HG02610 (cell line): Measurements from ENCODE around the gene BRD4.
A peak's percentile ranks its signal among the peaks of the same experiment; 100 is the strongest.
"Not testable (repeated sequence)": the region's sequence is repeated elsewhere in the genome, so short reads cannot be mapped to it uniquely, and the experiment has no call there.

Experiments
- ATAC-seq: cut with Tn5 transposase; IDR thresholded peaks from one replicate; pipeline ENCODE4 v1.9.1; 2021; ENCODE audit warnings: mild to moderate bottlenecking, moderate library complexity; ENCODE audit not compliant: unreplicated experiment

Gene BRD4

DNA sequence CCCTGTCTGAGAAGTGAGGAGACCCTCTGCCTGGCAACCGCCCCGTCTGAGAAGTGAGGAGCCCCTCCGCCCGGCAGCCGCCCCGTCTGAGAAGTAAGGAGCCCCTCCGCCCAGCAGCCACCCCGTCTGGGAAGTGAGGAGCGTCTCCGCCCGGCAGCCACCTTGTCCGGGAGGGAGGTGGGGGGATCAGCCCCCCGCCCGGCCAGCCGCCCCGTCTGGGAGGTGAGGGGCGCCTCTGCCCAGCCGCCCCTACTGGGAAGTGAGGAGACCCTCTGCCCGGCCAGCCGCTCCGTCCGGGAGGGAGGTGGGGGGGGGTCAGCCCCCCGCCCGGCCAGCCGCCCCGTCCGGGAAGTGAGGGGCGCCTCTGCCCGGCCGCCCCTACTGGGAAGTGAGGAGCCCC lies 30.7 kb upstream of the BRD4 start:
- ATAC-seq = not testable (repeated sequence)

- ATAC-seq = not testable (repeated sequence)
Observed at GRCh38 chr19:15360015-15360414, 27.7 kb upstream of the BRD4 start.

- ATAC-seq = no peak
Observed at GRCh38 chr19:15358918-15359317, 26.6 kb upstream of the BRD4 start.

GRCh38 chr19:15357906-15358305 lies 25.6 kb upstream of the BRD4 start:
- ATAC-seq = no peak

- no peak for ATAC-seq
Observed at GRCh38 chr19:15354566-15355296, 22.4 kb upstream of the BRD4 start.

DNA sequence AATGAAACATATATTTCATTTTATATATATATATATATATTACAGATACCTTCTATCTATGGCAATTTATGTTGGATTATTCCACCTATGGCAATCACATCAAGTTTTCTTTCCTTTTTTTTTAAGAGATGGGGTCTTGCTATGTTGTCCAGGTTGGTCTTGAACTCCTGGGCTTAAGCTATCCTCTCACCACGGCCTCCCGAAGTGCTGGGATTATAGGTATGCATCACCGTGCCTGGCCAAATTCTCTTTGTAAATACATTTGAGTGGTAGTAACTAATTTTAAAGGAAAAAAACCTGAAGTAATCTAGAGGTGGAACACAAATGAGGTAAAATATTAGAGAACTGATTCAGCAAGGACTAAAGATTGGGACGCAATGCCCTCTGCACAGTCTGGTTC lies 21.6 kb upstream of the BRD4 start:
- ATAC-seq = no peak

GRCh38 chr19:15352535-15352934 lies 20.2 kb upstream of the BRD4 start:
- not testable (repeated sequence) for ATAC-seq

DNA sequence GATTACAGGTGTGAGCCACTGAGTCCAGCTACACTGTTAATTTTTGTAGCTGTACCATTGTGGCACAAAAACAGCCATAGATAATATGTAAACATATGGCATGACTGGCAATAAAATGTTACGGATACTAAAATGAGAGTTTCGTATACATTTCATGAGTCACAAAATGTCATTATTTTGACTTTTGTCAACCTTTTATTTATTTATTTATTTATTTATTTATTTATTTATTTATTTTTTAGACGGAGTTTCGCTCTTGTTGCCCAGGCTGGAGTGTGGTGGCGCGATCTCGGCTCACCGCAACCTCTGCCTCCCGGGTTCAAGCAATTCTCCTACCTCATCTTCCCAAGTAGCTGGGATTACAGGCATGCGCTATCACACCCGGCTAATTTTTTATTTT lies 9.0 kb upstream of the BRD4 start:
- ATAC-seq = not testable (repeated sequence)

DNA sequence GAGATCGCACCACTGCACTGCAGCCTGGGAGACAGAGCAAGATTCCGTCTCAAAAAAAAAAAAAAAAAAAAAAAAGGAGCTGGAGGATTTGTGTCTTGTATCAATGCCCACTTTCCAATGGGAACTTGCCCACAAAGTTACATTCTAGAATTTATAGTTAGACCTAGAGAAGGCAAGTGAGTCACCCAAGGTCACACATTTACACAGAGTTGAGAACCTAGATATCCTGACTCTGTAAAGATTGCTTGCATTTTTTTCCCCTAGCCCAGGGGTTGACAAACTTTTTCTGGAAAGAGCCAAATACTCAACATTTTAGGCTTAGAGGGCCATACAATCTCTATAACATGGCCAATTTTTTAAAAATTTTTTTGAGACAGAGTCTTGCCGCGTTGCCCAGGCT lies 7.7 kb upstream of the BRD4 start:
- ATAC-seq = no peak

DNA sequence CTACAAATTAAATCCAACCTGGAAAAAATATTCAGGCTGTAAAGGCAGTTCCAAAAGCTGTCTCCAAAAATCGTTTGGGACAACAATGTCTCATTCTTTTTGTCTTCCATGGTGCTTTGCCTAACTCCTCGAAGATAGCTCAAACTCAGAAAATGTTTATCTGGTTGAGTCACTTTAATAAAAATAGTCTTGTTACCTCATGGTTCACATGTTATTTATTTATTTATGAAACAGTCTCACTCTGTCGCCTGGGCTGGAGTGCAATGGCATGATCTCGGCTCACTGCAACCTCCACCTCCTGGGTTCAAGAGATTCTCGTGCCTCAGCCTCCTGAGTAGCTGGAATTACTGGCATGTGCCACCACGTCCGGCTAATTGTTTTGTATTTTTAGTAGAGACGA lies 4.9 kb upstream of the BRD4 start:
- no peak for ATAC-seq

GRCh38 chr19:15335992-15336391 lies 3.7 kb upstream of the BRD4 start:
- ATAC-seq = not testable (repeated sequence)

- peak; percentile 25 for ATAC-seq
Observed at GRCh38 chr19:15331419-15332310, 674 bp downstream of the BRD4 start.

GRCh38 chr19:15330801-15331418 lies 1.4 kb downstream of the BRD4 start:
- ATAC-seq = no peak

DNA sequence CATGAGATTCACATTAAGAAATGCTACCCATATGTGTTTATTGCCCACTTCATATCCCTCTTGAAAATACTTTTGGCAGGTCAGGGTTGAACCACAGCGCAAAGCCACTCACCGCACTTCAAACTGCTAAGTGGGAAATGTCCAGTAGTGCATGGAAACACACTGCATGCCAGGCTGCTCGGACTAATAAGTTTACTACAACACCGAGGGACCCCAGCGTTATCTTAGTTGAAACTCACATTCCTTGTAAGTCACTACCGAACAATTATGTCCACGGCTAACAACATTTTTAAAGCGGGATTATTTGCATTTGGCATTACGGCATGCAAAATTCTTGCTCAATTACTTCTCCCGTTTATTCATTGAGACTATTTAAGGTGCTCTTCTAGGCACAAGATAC lies 4.0 kb downstream of the BRD4 start:
- no peak for ATAC-seq

DNA sequence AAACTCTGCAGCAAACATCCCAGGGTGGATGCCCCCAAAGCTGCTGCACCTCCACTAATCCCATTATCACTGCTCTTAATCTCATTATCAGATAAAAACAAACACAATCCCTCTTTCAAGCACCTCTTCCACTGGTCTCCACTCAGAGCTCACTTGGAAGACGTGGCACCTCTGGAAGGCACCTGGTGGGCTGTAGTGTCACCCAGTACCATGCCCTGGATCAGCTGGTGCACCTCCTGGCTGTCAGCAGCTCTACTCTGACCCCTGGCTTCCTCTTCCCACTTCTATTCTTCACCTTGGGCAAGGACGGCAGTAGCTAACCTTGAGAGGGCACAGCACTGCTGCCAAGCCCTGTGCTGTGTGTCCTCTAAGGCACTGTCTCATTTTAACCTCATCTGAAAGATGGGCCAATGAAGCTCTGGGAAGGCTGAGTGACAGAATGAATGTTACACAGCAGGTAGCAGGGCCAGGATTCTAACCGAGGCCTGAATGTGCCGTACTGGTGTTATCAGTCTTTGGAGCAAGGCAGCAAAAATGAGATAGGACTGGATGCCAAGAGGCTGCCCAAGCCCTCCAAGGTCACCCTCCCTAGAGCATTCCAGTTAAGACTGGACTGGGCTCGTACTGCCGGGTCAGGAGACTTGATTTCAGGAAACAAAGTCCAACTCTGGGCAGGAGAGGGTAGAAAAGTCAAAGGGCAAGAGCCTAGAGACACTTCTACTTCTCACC lies 7.4 kb downstream of the BRD4 start:
- ATAC-seq = no peak

DNA sequence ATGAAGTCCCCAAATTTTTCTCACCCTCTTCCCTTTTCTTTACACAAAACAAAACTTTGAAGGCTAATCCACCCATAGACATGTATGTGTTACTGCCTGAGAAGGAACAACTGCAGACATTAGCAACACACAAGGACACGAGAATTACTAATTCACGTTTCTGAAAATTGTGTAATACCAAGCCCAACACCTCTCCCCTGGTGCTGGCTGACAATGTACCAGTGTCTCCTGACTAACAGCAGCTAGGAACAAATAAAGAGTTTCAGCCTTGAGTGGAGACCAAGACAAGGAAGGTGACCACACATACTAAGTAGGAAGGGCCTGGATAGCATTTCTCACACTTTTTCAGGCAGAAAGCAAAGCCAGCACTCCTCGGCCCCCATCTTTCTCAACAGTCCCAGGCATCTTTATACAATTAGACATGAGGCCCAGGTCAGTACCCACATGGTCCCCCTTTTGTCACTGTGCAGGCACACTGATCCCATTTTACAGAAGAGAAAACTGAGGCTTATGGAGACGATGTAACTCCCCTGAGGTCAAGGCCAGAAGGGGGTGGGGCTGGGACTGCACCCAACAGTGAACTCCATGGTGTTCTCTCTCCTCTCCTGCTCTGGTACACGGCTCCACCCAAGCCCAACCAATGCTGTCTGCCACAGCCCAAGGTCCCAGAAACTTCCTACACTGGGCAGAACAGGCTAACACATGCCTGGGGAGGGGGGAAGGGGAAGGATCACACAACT lies 8.7 kb downstream of the BRD4 start:
- ATAC-seq = no peak

DNA sequence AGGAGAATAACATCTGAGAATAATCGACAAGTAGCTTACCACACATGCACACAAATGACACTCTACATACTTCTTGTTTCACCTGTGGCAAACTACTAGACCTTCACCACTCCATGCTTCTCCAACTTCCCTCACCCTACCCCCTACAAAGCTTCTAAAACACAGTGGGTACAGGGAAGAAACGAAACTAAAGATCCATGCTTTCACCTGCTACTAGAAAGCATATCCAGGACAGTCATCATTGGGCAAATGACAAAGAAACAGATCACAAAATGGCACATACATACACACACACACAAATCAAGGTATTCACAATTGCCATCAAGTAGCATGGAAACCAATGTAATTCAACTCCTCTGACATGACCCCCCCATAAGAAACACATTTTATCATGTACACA lies 10.6 kb downstream of the BRD4 start:
- no peak for ATAC-seq

GRCh38 chr19:15320116-15320515 lies 12.2 kb downstream of the BRD4 start:
- no peak for ATAC-seq

DNA sequence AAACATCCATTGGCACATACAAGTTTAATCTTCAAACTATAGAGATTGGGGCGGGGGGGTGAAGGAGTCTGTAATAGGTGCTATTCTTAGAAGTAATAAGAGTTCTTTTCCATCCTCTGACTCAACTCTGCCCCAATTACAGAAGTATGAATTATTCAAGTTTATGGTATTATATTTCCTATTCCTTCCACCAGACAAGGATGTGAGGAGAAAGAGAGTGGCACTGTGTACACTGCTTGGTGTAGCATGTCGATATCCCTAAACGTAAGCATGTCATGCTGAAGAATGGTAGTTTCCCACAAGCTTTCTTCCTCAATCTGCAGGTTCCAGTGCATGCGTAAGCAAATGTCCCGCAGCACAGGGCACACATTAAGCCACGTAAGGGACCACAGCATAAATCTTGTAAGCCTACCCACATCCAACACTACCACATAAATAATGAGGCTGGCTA lies 14.1 kb downstream of the BRD4 start:
- no peak for ATAC-seq

- no peak for ATAC-seq
Observed at GRCh38 chr19:15317392-15318071, 14.8 kb downstream of the BRD4 start.
